ENCODE results near the gene STK4.

- TF ChIP-seq EP300 (conservative IDR thresholded peaks at IDR 0.05; ENCODE audit: poor library complexity, severe bottlenecking) (no peak), CTCF (IDR thresholded peaks at IDR 0.05; ENCODE audit: poor library complexity, severe bottlenecking) (no peak), TAF1 (IDR thresholded peaks at IDR 0.05; ENCODE audit: low read depth) (no peak), EZH2 (IDR thresholded peaks at IDR 0.05; ENCODE audit: borderline replicate concordance, insufficient read depth, low read length, poor library complexity, severe bottlenecking) (no peak), POLR2AphosphoS5 (IDR thresholded peaks at IDR 0.05) (no peak), RAD21 (conservative IDR thresholded peaks at IDR 0.05) (no peak)
Measured at GRCh38 chr20:44988631-44989171, 22.4 kb downstream of the STK4 start.
